Naive thymus-derived CD4-positive, alpha-beta T cell (primary cell): ENCODE data around the gene DKK3. TPM values are rescaled to one million over a fixed set of nuclear protein-coding genes. Genes with fewer than 3 reads are reported as not detected.
"Not testable (repeated sequence)": the region's sequence is repeated elsewhere in the genome, so short reads cannot be mapped to it uniquely, and the experiment has no call there.

Experiments used
- ATAC-seq: fragments of 150-1000 bp; cut with Tn5 transposase; 2 replicates; pipeline ENCODE4 v1.10.0; 2021; ENCODE audit warnings: mild to moderate bottlenecking, moderate library complexity
- CTCF ChIA-PET: fragments of 350-600 bp; sonication (Branson Sonifier 250); formaldehyde crosslinking; loops from one replicate; lab custom pipeline; 2021; ENCODE audit warnings: antibody characterized with exemption; lab: Charles Lee
- POLR2A ChIA-PET: fragments of 350-600 bp; sonication (Branson Sonifier 250); formaldehyde crosslinking; loops from one replicate; lab custom pipeline; 2021; ENCODE audit warnings: antibody characterized with exemption, inconsistent platforms; lab: Charles Lee
- DNase-seq, 9 donors: peaks; one replicate each; pipeline versions ENCODE4 v3.0.0 to v3.0.0-alpha.2; 2020 to 2022; ENCODE audit warnings: mixed read lengths in 1 of 9
- H3K27ac ChIP-seq: one replicate; pipeline ENCODE4 v1.7.0; 2013; ENCODE audit warnings: mild to moderate bottlenecking, low read depth, low read length, moderate library complexity
- H3K27me3 ChIP-seq, 2 donors: one replicate each; pipeline ENCODE4 v1.7.0; 2013; ENCODE audit warnings: low read length in 2 of 2, mild to moderate bottlenecking in 2 of 2, moderate library complexity in 2 of 2; ENCODE audit not compliant: control insufficient read depth in 2 of 2, insufficient read depth in 2 of 2
- H3K36me3 ChIP-seq, 3 experiments: 1 replicate in 2 of 3; 2 replicates in 1 of 3; pipeline ENCODE4 v1.7.0; 2013; ENCODE audit warnings: low read length in 3 of 3, mild to moderate bottlenecking in 3 of 3, moderate library complexity in 1 of 3; ENCODE audit not compliant: insufficient read depth in 3 of 3, control insufficient read depth in 2 of 3
- H3K4me1 ChIP-seq, 2 donors: one replicate each; pipeline ENCODE4 v1.7.0; 2013; ENCODE audit warnings: low read length in 2 of 2, mild to moderate bottlenecking in 2 of 2, moderate library complexity in 1 of 2; ENCODE audit not compliant: control insufficient read depth in 2 of 2, insufficient read depth in 2 of 2
- H3K4me3 ChIP-seq: 2 replicates; pipeline ENCODE4 v1.7.0; 2013; ENCODE audit warnings: mild to moderate bottlenecking, low read length
- H3K9me3 ChIP-seq, 3 experiments: 1 replicate in 2 of 3; 2 replicates in 1 of 3; pipeline ENCODE4 v1.7.0; 2013; ENCODE audit warnings: low read length in 3 of 3; ENCODE audit not compliant: control insufficient read depth in 2 of 3
- H3K27ac Mint-ChIP-seq, 9 donors: one replicate each; pipeline ENCODE4 v1.8.0; 2020 to 2022; ENCODE audit warnings: mixed read lengths in 9 of 9, mild to moderate bottlenecking in 8 of 9, moderate library complexity in 5 of 9, inconsistent platforms in 2 of 9
- H3K27me3 Mint-ChIP-seq, 5 donors: one replicate each; pipeline ENCODE4 v1.8.0; 2021 to 2022; ENCODE audit warnings: mixed read lengths in 5 of 5, mild to moderate bottlenecking in 1 of 5
- H3K36me3 Mint-ChIP-seq, 5 donors: one replicate each; pipeline ENCODE4 v1.8.0; 2020 to 2022; ENCODE audit warnings: mixed read lengths in 5 of 5, mild to moderate bottlenecking in 3 of 5, inconsistent platforms in 1 of 5
- H3K4me1 Mint-ChIP-seq, 7 donors: one replicate each; pipeline ENCODE4 v1.8.0; 2020 to 2022; ENCODE audit warnings: mixed read lengths in 7 of 7, mild to moderate bottlenecking in 3 of 7, inconsistent platforms in 1 of 7
- H3K4me3 Mint-ChIP-seq, 10 donors: one replicate each; pipeline ENCODE4 v1.8.0; 2020 to 2022; ENCODE audit warnings: mild to moderate bottlenecking in 10 of 10, mixed read lengths in 10 of 10, moderate library complexity in 6 of 10, inconsistent platforms in 2 of 10
- H3K9me3 Mint-ChIP-seq, 11 donors: one replicate each; pipeline ENCODE4 v1.8.0; 2020 to 2022; ENCODE audit warnings: mixed read lengths in 11 of 11, mild to moderate bottlenecking in 4 of 11, inconsistent platforms in 1 of 11, moderate library complexity in 1 of 11
- intact Hi-C, 2 donors: fragments of 100-400 bp; cut with micrococcal nuclease; formaldehyde crosslinking; loops; one replicate each; pipeline ENCODE4 v1.15.1; 2023
- polyA plus RNA-seq, 2 donors: library from polyadenylated mRNA; unstranded; fragments of 300-500 nt; fragmentation: Illumina TruSeq; gene quantifications; one replicate each; pipeline ENCODE4 v1.2.3, GENCODE V29; 2021
- total RNA-seq, 6 experiments: library from RNA in 5 of 6; stranded (reverse) in 5 of 6; gene quantifications; 1 replicate in 5 of 6; 2 replicates in 1 of 6; pipeline ENCODE4 v1.2.3 and lab custom pipeline; 2021 to 2026

Gene DKK3
- total and polyA plus RNA-seq, 7 experiments from 2014 or later = 0.32 to 1.4 (median 0.38) TPM; not detected in 4

DNA sequence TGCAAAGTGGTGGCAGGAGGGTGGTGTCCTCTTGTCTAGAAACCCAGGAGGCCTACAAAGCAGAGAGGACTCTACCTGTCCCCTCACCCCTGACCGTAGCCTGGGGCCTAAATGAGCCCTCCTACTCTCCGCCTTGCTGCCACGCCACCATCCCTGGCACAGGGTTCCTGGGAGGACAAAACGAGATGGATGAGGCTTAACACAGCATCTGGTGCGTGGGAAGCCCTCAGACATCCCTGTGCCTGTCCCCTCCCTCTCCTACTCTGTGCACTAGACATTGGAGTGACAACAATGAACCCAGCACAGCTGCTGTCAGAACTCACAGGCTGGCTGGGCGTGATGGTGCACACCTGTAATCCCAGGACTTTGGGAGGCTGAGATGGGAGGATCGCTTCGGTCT lies 36.4 kb upstream of the DKK3 start:
- Histone ChIP-seq H3K4me3 (no peak overlapping the region), H3K9me3 (no peaks in the 10 kb centered on the region), H3K27ac (no peak overlapping the region), H3K4me1 (peaks cover 0 to 3% of the 10 kb centered on the region in 2 donors), H3K36me3 (no peaks in the 10 kb centered on the region), H3K27me3 (no peaks in the 10 kb centered on the region)
- no peak for DNase-seq
- Mint-ChIP-seq H3K4me3 (no peak overlapping the region), H3K36me3 (no peaks in the 10 kb centered on the region), H3K9me3 (no peaks in the 10 kb centered on the region), H3K4me1 (peaks cover 0 to 9% (median 0%) of the 10 kb centered on the region in 7 donors), H3K27ac (peak overlapping the region in 1 of 9 donors; percentile 58), H3K27me3 (peaks cover 0 to 7% (median 0%) of the 10 kb centered on the region in 5 donors)
- CTCF ChIA-PET = interaction anchor here (0.6 to 14.9 kb wide), 15 partner anchors 10 to 245 kb away, joined by 3 to 259 read pairs (median 3); no protein-coding TSS in a partner anchor
- no peak for ATAC-seq
- POLR2A ChIA-PET = no interaction called here
- intact Hi-C loops = loop anchor here (1.0 to 10.0 kb wide), 7 partner anchors 113 to 1112 kb away; no protein-coding TSS in a partner anchor

DNA sequence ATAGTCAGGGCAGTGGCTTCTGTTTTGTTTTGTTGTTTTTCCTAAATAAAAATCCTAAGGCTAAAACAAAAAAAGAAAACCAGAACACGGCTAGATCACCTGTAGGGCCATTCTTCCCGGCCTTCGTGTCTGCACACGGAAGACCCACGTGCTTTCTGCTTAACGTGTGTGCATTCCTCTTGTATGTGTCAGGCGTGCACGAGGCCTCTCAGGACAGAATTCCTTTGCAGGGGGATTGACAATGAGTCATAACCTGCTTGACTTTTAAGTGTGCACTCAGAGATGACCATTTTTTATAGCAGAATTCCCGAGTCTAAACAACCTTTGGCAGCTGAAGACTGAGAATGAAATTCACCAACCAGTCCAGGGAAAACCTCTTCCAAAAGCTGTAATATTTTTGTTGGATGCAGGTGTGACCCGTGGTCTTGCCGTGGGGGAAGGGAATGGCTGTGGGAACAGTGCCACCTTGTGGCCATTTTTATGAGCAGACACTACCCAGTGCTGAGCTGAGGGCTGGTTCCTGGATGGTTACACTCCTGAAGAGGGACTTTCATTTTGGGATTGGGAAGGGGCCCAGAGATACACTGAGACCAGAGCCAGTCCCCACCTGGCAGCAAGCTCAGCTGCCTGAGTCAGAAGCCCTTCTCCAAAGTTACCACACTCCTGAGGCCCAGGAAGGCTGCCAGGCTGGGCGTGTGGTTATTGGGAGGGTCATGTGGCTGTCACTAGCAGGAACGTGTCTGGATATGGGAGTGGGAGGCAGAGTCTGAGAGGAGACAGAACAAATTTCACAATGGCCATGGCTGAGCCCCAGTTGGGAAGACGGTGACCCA lies 35.7 kb upstream of the DKK3 start:
- H3K4me3 Mint-ChIP-seq = no peak overlapping the region
- no peak overlapping the region for H3K27ac ChIP-seq
- CTCF ChIA-PET = interaction anchor here (0.5 to 14.9 kb wide), 18 partner anchors 9 to 911 kb away, joined by 3 to 259 read pairs (median 3); no protein-coding TSS in a partner anchor
- ATAC-seq (peak; percentile 74), DNase-seq (peak; percentile 17 to 64 (median 44))
- H3K4me1 Mint-ChIP-seq = peaks cover 0 to 9% (median 0%) of the 10 kb centered on the region in 7 donors
- no peaks in the 10 kb centered on the region for H3K27me3 ChIP-seq
- intact Hi-C loops = loop anchor here (1.0 to 10.0 kb wide), 7 partner anchors 113 to 1112 kb away; no protein-coding TSS in a partner anchor
- H3K4me1 ChIP-seq = peaks cover 0 to 3% of the 10 kb centered on the region in 2 donors
- no peak overlapping the region for H3K4me3 ChIP-seq
- POLR2A ChIA-PET = interaction anchor here (0.6 kb wide), 1 partner anchor 114 kb away, joined by 3 read pairs; no protein-coding TSS in a partner anchor
- peak overlapping the region in 1 of 9 donors; percentile 58 for H3K27ac Mint-ChIP-seq
- H3K36me3 Mint-ChIP-seq = no peaks in the 10 kb centered on the region
- no peaks in the 10 kb centered on the region for H3K36me3 ChIP-seq
- peaks cover 0 to 7% (median 0%) of the 10 kb centered on the region in 5 donors for H3K27me3 Mint-ChIP-seq
- H3K9me3 Mint-ChIP-seq = no peaks in the 10 kb centered on the region
- H3K9me3 ChIP-seq = no peaks in the 10 kb centered on the region

DNA sequence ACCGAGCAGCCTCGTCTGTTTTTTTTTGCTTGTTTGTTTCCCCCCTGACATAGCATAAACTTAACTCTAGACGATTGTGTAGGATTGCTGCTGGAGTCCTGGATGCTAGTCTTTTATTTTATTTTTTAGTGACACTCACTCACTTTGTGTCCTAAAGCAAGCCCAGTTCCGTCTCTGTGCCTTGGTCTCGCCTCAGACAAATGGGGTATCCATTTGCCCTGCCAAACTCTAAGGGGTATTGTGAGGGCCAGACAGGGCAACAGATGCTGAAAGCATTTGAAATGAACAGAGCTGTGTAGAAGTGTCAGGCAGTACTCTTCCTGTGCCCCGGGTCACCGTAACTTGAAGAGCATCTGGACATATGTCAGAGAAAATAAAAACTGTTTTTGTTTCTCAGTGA lies 34.8 kb upstream of the DKK3 start:
- Mint-ChIP-seq H3K4me3 (no peak overlapping the region), H3K4me1 (peaks cover 0 to 9% (median 0%) of the 10 kb centered on the region in 7 donors), H3K9me3 (no peaks in the 10 kb centered on the region), H3K27me3 (peaks cover 0 to 10% (median 0%) of the 10 kb centered on the region in 5 donors), H3K27ac (no peak overlapping the region), H3K36me3 (no peaks in the 10 kb centered on the region)
- no peaks in the 10 kb centered on the region for H3K27me3 ChIP-seq
- no peaks in the 10 kb centered on the region for H3K36me3 ChIP-seq
- intact Hi-C loops = loop anchor here (5.0 to 10.0 kb wide), 3 partner anchors 852 to 1111 kb away; no protein-coding TSS in a partner anchor
- peaks cover 0 to 3% of the 10 kb centered on the region in 2 donors for H3K4me1 ChIP-seq
- ATAC-seq (no peak), DNase-seq (no peak)
- ChIA-PET POLR2A (interaction anchor here (0.7 kb wide), 1 partner anchor 138 kb away, joined by 3 read pairs; no protein-coding TSS in a partner anchor), CTCF (interaction anchor here (0.7 to 14.9 kb wide), 4 partner anchors 157 to 244 kb away, joined by 3 to 259 read pairs (median 44); no protein-coding TSS in a partner anchor)
- H3K9me3 ChIP-seq = no peaks in the 10 kb centered on the region
- no peak overlapping the region for H3K27ac ChIP-seq
- H3K4me3 ChIP-seq = no peak overlapping the region

DNA sequence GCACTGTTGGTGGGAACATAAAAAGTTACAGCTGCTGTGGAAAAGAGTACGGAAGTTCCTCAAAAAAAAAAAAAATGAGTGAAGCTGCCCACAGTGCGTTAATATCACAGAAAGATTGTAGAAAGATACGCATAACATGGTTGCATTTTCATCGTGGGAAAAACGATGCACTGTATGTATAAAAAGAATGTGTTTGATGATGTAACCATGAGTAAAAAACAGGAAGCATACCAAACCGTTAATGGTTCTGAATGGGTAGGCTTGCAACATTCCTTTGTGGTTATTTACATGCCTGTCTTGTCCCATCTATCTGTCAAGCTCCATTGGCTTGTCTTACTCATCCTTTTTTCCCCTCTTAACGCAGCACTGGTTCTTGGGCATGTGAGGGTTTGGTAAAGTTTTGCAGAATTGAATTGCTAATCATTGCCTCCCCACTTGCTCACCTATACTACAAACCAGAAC lies 33.8 kb upstream of the DKK3 start:
- CTCF ChIA-PET = interaction anchor here (0.6 to 14.9 kb wide), 9 partner anchors 9 to 1074 kb away, joined by 3 to 259 read pairs (median 3); no protein-coding TSS in a partner anchor
- Mint-ChIP-seq H3K36me3 (no peaks in the 10 kb centered on the region), H3K27ac (no peak overlapping the region), H3K27me3 (peaks cover 0 to 20% (median 0%) of the 10 kb centered on the region in 5 donors), H3K9me3 (no peaks in the 10 kb centered on the region), H3K4me3 (no peak overlapping the region), H3K4me1 (peaks cover 0 to 4% (median 0%) of the 10 kb centered on the region in 7 donors)
- peak; percentile 55 for ATAC-seq
- DNase-seq = no peak
- no peaks in the 10 kb centered on the region for H3K4me1 ChIP-seq
- no peak overlapping the region for H3K27ac ChIP-seq
- H3K27me3 ChIP-seq = no peaks in the 10 kb centered on the region
- H3K36me3 ChIP-seq = no peaks in the 10 kb centered on the region
- no peaks in the 10 kb centered on the region for H3K9me3 ChIP-seq
- POLR2A ChIA-PET = interaction anchor here (0.7 kb wide), 1 partner anchor 137 kb away, joined by 3 read pairs; no protein-coding TSS in a partner anchor
- intact Hi-C loops = loop anchor here (5.0 to 10.0 kb wide), 3 partner anchors 853 to 1110 kb away; no protein-coding TSS in a partner anchor
- H3K4me3 ChIP-seq = no peak overlapping the region

DNA sequence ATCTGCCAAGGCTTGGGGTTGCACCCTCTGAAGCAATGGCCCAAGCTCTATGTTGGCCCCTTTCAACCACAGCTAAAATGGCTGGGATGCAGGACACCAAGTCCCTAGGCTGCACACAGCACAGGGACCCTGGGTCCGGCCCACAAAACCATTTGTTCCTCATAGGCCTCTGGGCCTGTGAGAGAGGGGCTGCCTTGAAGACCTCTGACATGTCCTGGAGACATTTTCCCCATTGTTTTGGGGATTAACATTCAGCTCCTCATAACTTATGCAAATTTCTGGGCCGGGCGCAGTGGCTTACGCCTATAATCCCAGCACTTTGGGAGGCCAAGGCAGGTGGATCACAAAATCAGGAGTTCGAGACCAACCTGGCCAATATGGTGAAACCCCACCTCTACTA lies 32.3 kb upstream of the DKK3 start:
- peaks cover 0 to 36% (median 0%) of the 10 kb centered on the region in 5 donors for H3K27me3 Mint-ChIP-seq
- H3K4me1 Mint-ChIP-seq, H3K27me3 ChIP-seq, H3K36me3 Mint-ChIP-seq, H3K27ac ChIP-seq, DNase-seq, H3K9me3 Mint-ChIP-seq, H3K27ac Mint-ChIP-seq, H3K36me3 ChIP-seq, ATAC-seq, H3K9me3 ChIP-seq, H3K4me3 ChIP-seq, H3K4me3 Mint-ChIP-seq, POLR2A ChIA-PET, H3K4me1 ChIP-seq: not testable (repeated sequence)
- intact Hi-C loops = loop anchor here (5.0 to 10.0 kb wide), 3 partner anchors 854 to 1108 kb away; no protein-coding TSS in a partner anchor
- CTCF ChIA-PET = interaction anchor here (0.6 to 1.3 kb wide), 2 partner anchors 242 to 1377 kb away, joined by 3 to 5 read pairs; no protein-coding TSS in a partner anchor

DNA sequence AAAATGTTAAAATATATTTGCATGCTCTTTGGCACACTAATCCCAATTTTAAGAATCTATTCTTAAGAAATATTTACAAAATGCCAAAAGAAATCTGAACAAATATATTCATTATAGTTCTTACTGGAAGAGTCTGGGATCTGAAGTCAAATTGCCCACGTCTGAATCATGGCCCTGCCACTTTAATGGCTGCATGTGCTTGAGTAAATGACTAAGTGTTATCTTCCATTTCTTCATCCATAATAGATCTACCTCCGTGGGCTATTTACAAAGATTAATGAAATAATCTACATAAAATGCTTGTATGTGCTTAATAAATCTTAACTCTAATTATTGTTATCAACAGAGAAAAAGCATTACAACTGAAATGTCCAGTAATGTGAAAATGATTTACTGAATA lies 24.5 kb upstream of the DKK3 start:
- Histone ChIP-seq H3K27ac (no peak overlapping the region), H3K4me3 (no peak overlapping the region), H3K9me3 (no peaks in the 10 kb centered on the region), H3K36me3 (no peaks in the 10 kb centered on the region), H3K4me1 (no peaks in the 10 kb centered on the region), H3K27me3 (no peaks in the 10 kb centered on the region)
- no peaks in the 10 kb centered on the region for H3K9me3 Mint-ChIP-seq
- DNase-seq (no peak), ATAC-seq (no peak)
- POLR2A ChIA-PET = no interaction called here
- peaks cover 6 to 57% (median 6%) of the 10 kb centered on the region in 5 donors for H3K27me3 Mint-ChIP-seq
- intact Hi-C loops = no loop called here
- H3K27ac Mint-ChIP-seq = no peak overlapping the region
- no peak overlapping the region for H3K4me3 Mint-ChIP-seq
- H3K36me3 Mint-ChIP-seq = no peaks in the 10 kb centered on the region
- CTCF ChIA-PET = no interaction called here
- no peaks in the 10 kb centered on the region for H3K4me1 Mint-ChIP-seq
